ENCODE measurements around the gene RGS18.

GRCh38 chr1:192232817-192233417, 74.7 kb downstream of the RGS18 start:
- TF ChIP-seq POLR2A (IDR thresholded peaks at IDR 0.05): no peak
- TF ChIP-seq, protein P1, sequence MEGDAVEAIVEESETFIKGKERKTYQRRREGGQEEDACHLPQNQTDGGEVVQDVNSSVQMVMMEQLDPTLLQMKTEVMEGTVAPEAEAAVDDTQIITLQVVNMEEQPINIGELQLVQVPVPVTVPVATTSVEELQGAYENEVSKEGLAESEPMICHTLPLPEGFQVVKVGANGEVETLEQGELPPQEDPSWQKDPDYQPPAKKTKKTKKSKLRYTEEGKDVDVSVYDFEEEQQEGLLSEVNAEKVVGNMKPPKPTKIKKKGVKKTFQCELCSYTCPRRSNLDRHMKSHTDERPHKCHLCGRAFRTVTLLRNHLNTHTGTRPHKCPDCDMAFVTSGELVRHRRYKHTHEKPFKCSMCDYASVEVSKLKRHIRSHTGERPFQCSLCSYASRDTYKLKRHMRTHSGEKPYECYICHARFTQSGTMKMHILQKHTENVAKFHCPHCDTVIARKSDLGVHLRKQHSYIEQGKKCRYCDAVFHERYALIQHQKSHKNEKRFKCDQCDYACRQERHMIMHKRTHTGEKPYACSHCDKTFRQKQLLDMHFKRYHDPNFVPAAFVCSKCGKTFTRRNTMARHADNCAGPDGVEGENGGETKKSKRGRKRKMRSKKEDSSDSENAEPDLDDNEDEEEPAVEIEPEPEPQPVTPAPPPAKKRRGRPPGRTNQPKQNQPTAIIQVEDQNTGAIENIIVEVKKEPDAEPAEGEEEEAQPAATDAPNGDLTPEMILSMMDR (IDR thresholded peaks at IDR 0.05 in 8 of 11, conservative IDR thresholded peaks at IDR 0.05 in 3 of 11): no peak

Data from spleen (tissue), 7 donors.